ENCODE results near the gene ZDHHC22. TPM values are rescaled to one million over a fixed set of nuclear protein-coding genes. Genes with fewer than 3 reads are reported as not detected.
A peak's percentile ranks its signal among the peaks of the same experiment; 100 is the strongest.

Gene ZDHHC22
- total RNA-seq, 1 experiment from 2014 or later = 11.3 TPM

DNA sequence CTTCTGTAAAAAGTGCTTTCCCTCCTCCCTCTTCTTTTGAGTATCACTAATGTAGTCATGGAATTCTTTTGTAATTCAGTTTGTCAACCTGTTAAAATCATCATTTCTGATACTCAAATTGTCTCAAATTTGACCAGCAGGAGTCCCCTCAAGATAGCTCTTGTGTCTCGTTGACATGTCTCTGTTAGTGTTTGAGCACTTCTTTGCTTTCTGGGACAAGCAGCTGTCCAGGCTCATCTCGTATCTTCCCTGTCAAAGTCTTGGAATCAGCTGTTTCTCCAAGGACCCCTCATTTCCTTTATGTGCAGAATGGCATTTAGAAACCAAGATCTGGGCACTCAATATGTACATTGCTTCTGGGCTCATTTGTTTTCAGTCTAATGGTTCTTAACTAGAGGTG is 32.8 kb downstream of the ZDHHC22 start:
- Histone ChIP-seq H3T11ph (ENCODE audit: low read length) (no peak overlapping the region), H3K27me3 (ENCODE audit: insufficient read depth, low read length) (no peaks in the 10 kb centered on the region), H3K14ac (ENCODE audit: insufficient read depth, low read length) (no peak overlapping the region), H2BK15ac (ENCODE audit: low read depth, low read length) (no peak overlapping the region), H4K8ac (replicated peaks; ENCODE audit: insufficient read length, low read depth, low read length) (no peak overlapping the region), H3K18ac (ENCODE audit: insufficient read length, low read depth, low read length) (no peak overlapping the region), H2BK120ac (ENCODE audit: low read depth, low read length, poor library complexity, severe bottlenecking) (no peak overlapping the region), H3K9me3 (ENCODE audit: control insufficient read depth, low read depth, low read length) (no peaks in the 10 kb centered on the region), H3K4me1 (ENCODE audit: insufficient read depth, low read length) (peaks cover 19% of the 10 kb centered on the region), H2AK5ac (ENCODE audit: insufficient read length, low read length) (no peak overlapping the region), H3K4ac (ENCODE audit: low read depth, low read length) (no peak overlapping the region), H3K79me1 (ENCODE audit: insufficient read depth, low read depth, low read length, poor library complexity, severe bottlenecking) (peaks cover 4% of the 10 kb centered on the region), H3K56ac (ENCODE audit: insufficient read length, low read depth, low read length) (no peak overlapping the region), H4K91ac (ENCODE audit: insufficient read length, low read depth, low read length) (no peak overlapping the region), H3K23ac (ENCODE audit: insufficient read length, low read depth, low read length) (no peak overlapping the region), H4K20me1 (ENCODE audit: control insufficient read depth, insufficient read depth, insufficient read length) (no peaks in the 10 kb centered on the region), H3K79me2 (ENCODE audit: insufficient read depth, low read length) (no peaks in the 10 kb centered on the region; the same call in 1 of the 2 replicates), H3K9ac (ENCODE audit: extremely low read depth, insufficient read length, low read length) (no peak overlapping the region), H2BK5ac (ENCODE audit: insufficient read length, low read length) (no peak overlapping the region), H4K5ac (ENCODE audit: insufficient read length, low read depth, low read length) (no peak overlapping the region), H3K27ac (ENCODE audit: insufficient read length, low read depth, low read length) (no peak overlapping the region), H2BK12ac (ENCODE audit: insufficient read length, low read depth, low read length) (no peak overlapping the region), H2AFZ (ENCODE audit: low read length) (no peak overlapping the region), H3K23me2 (ENCODE audit: insufficient read length, low read depth, low read length, poor library complexity, severe bottlenecking) (no peaks in the 10 kb centered on the region), H3K4me2 (ENCODE audit: insufficient read depth, insufficient read length, low read length) (no peak overlapping the region), H2BK20ac (ENCODE audit: low read depth, low read length, poor library complexity, severe bottlenecking) (no peak overlapping the region)
- no peak overlapping the region for H3K27ac Mint-ChIP-seq
- WGBS (ENCODE audit: extremely low coverage, insufficient read length, low lambda C conversion rate) = no CpG with 5 or more reads among the region's 2 CpGs
- TF ChIP-seq, protein P1, sequence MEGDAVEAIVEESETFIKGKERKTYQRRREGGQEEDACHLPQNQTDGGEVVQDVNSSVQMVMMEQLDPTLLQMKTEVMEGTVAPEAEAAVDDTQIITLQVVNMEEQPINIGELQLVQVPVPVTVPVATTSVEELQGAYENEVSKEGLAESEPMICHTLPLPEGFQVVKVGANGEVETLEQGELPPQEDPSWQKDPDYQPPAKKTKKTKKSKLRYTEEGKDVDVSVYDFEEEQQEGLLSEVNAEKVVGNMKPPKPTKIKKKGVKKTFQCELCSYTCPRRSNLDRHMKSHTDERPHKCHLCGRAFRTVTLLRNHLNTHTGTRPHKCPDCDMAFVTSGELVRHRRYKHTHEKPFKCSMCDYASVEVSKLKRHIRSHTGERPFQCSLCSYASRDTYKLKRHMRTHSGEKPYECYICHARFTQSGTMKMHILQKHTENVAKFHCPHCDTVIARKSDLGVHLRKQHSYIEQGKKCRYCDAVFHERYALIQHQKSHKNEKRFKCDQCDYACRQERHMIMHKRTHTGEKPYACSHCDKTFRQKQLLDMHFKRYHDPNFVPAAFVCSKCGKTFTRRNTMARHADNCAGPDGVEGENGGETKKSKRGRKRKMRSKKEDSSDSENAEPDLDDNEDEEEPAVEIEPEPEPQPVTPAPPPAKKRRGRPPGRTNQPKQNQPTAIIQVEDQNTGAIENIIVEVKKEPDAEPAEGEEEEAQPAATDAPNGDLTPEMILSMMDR (conservative IDR thresholded peaks at IDR 0.05) = peak; percentile 25; the same call in 1 of the 3 replicates
- H3K36me3 Mint-ChIP-seq (ENCODE audit: insufficient read depth in 1 of 3, low read depth in 3 of 3) = peaks cover 23 to 49% (median 37%) of the 10 kb centered on the region in 3 experiments; a peak in 6 of 7 replicates
- DNase-seq = no peak
- H3K4me1 Mint-ChIP-seq = peaks cover 64 to 77% of the 10 kb centered on the region in 2 experiments
- no peaks in the 10 kb centered on the region for H3K27me3 Mint-ChIP-seq (ENCODE audit: low read depth)
- no peaks in the 10 kb centered on the region; a peak in 1 of 5 replicates for H3K9me3 Mint-ChIP-seq
- no peak overlapping the region for H3K4me3 Mint-ChIP-seq

Data from H9 (cell line).